Measurements from ENCODE around the gene KNCN. TPM values are rescaled to one million over a fixed set of nuclear protein-coding genes. Genes with fewer than 3 reads are reported as not detected.

Gene KNCN
- total RNA-seq, 1 experiment from 2014 or later: not detected

DNA sequence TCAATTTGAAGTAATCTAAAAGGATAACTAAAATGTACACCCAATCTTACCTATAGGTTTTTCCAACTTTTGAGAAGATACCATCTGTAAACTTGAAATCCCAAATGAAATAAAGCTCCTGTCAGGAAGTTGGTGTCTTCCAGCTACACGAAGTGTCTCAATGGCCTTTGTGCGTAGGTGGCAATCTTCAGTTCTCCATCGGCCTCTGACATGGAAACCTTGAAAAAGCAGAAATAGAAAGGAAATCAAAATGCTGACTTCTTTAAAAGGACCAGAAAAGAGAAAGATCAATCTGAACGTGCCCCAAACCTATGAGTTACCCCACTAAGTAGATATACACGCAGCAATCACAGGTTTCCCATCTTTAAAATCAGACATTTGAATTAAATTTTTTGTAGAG lies 42.6 kb upstream of the KNCN start:
- no peak overlapping the region for H2AK5ac ChIP-seq (ENCODE audit: insufficient read length, low read length)
- DNase-seq: no peak
- no peak overlapping the region for H3K4me3 Mint-ChIP-seq

More for the DNA sequence above, 42.6 kb upstream of the KNCN start:
- Mint-ChIP-seq H3K27ac (no peak overlapping the region), H3K4me1 (peaks cover 0 to 1% of the 10 kb centered on the region in 2 experiments; a peak in 1 of 4 replicates), H3K36me3 (ENCODE audit: insufficient read depth in 1 of 3, low read depth in 3 of 3) (peaks cover 0 to 35% (median 0%) of the 10 kb centered on the region in 3 experiments; a peak in 5 of 7 replicates), H3K27me3 (ENCODE audit: low read depth) (no peaks in the 10 kb centered on the region), H3K9me3 (no peaks in the 10 kb centered on the region)
- H2BK120ac ChIP-seq (ENCODE audit: low read depth, low read length, poor library complexity, severe bottlenecking): no peak overlapping the region
- no peak overlapping the region for H2BK15ac ChIP-seq (ENCODE audit: low read depth, low read length)
- H3K27me3 ChIP-seq (ENCODE audit: insufficient read depth, low read length): no peaks in the 10 kb centered on the region
- H4K8ac ChIP-seq (replicated peaks; ENCODE audit: insufficient read length, low read depth, low read length): no peak overlapping the region
- no peak overlapping the region for H3T11ph ChIP-seq (ENCODE audit: low read length)
- H4K91ac ChIP-seq (ENCODE audit: insufficient read length, low read depth, low read length): no peak overlapping the region
- no peak overlapping the region for H3K4ac ChIP-seq (ENCODE audit: low read depth, low read length)
- H3K56ac ChIP-seq (ENCODE audit: insufficient read length, low read depth, low read length): no peak overlapping the region
- H2AFZ ChIP-seq (ENCODE audit: low read length): no peak overlapping the region
- no peak overlapping the region for H3K9ac ChIP-seq (ENCODE audit: extremely low read depth, insufficient read length, low read length)
- no peaks in the 10 kb centered on the region for H4K20me1 ChIP-seq (ENCODE audit: control insufficient read depth, insufficient read depth, insufficient read length)
- TF ChIP-seq, protein P1, sequence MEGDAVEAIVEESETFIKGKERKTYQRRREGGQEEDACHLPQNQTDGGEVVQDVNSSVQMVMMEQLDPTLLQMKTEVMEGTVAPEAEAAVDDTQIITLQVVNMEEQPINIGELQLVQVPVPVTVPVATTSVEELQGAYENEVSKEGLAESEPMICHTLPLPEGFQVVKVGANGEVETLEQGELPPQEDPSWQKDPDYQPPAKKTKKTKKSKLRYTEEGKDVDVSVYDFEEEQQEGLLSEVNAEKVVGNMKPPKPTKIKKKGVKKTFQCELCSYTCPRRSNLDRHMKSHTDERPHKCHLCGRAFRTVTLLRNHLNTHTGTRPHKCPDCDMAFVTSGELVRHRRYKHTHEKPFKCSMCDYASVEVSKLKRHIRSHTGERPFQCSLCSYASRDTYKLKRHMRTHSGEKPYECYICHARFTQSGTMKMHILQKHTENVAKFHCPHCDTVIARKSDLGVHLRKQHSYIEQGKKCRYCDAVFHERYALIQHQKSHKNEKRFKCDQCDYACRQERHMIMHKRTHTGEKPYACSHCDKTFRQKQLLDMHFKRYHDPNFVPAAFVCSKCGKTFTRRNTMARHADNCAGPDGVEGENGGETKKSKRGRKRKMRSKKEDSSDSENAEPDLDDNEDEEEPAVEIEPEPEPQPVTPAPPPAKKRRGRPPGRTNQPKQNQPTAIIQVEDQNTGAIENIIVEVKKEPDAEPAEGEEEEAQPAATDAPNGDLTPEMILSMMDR (conservative IDR thresholded peaks at IDR 0.05): no peak
- H3K79me2 ChIP-seq (ENCODE audit: insufficient read depth, low read length): no peaks in the 10 kb centered on the region
- no peak overlapping the region for H2BK20ac ChIP-seq (ENCODE audit: low read depth, low read length, poor library complexity, severe bottlenecking)
- no peaks in the 10 kb centered on the region for H3K23me2 ChIP-seq (ENCODE audit: insufficient read length, low read depth, low read length, poor library complexity, severe bottlenecking)
- H3K27ac ChIP-seq (ENCODE audit: insufficient read length, low read depth, low read length): no peak overlapping the region
- H2BK5ac ChIP-seq (ENCODE audit: insufficient read length, low read length): no peak overlapping the region
- WGBS (ENCODE audit: extremely low coverage, insufficient read length, low lambda C conversion rate): no CpG with 5 or more reads among the region's 5 CpGs
- no peak overlapping the region for H2BK12ac ChIP-seq (ENCODE audit: insufficient read length, low read depth, low read length)
- H4K5ac ChIP-seq (ENCODE audit: insufficient read length, low read depth, low read length): no peak overlapping the region
- no peak overlapping the region for H3K14ac ChIP-seq (ENCODE audit: insufficient read depth, low read length)
- H3K23ac ChIP-seq (ENCODE audit: insufficient read length, low read depth, low read length): no peak overlapping the region
- no peak overlapping the region for H3K18ac ChIP-seq (ENCODE audit: insufficient read length, low read depth, low read length)
- H3K4me1 ChIP-seq (ENCODE audit: insufficient read depth, low read length): no peaks in the 10 kb centered on the region
- no peak overlapping the region for H3K4me2 ChIP-seq (ENCODE audit: insufficient read depth, insufficient read length, low read length)
- H3K79me1 ChIP-seq (ENCODE audit: insufficient read depth, low read depth, low read length, poor library complexity, severe bottlenecking): no peaks in the 10 kb centered on the region
- H3K9me3 ChIP-seq (ENCODE audit: control insufficient read depth, low read depth, low read length): no peaks in the 10 kb centered on the region
